Activated gamma-delta T cell treated with Interleukin-2 at 50 U/mL for 16 hours (primary cell): Measurements from ENCODE around the gene FBXO10.
"Not testable (repeated sequence)": the region's sequence is repeated elsewhere in the genome, so short reads cannot be mapped to it uniquely, and the experiment has no call there.

ENCODE experiments used
- DNase-seq: peaks from one replicate; pipeline ENCODE4 v3.0.0-alpha.2; 2020

FBXO10 gene

DNA sequence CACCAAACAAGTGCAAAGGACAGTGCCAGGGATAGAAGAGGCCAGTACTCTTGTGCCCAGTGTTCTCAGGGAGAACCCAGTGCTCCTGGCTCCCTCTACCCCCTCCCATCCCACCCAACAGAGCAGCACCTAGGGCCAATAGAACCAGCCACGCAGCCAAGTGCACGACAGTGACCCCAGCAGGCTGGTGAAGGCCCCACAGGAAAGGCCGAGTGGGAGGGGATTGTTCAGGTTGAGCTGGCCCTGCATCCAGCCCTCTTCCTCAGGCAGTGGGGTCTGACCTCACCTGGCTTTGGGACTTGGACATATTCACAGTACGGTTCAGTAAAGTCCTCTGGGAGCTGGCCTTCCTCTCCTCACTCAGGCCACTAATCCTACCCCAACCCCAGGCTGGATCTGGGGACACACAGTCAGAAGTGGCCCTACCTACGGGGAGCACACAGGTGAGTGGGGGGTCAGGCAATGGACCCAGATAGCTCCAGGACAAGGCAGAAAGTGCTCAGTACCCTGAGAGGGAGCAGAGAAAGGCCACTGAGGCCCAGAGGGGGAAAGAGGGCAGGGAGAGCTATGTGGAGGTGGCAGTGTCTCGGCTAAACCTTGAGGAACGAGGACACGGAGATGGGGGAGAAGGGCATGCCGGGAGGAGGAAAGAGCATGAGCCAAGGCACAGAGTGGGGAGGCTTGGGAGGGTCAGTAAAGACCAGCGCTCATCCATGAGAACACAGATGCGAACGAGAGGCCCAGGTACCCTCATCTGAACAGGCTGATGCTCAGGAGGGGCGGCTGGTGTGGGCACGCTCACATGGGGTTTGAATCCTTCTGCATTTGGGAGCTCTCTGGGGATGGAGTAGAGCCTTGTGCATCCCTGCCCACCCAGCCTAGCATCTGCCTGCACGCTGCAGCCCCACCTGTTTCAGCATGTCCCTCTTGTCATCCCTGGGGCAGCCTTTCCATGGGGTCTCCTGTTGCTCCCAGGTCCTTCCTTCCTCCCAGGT, 64.9 kb downstream of the FBXO10 start:
- DNase-seq = no peak

- not testable (repeated sequence) for DNase-seq
Observed at GRCh38 chr9:37510053-37510452, 66.1 kb downstream of the FBXO10 start.

DNA sequence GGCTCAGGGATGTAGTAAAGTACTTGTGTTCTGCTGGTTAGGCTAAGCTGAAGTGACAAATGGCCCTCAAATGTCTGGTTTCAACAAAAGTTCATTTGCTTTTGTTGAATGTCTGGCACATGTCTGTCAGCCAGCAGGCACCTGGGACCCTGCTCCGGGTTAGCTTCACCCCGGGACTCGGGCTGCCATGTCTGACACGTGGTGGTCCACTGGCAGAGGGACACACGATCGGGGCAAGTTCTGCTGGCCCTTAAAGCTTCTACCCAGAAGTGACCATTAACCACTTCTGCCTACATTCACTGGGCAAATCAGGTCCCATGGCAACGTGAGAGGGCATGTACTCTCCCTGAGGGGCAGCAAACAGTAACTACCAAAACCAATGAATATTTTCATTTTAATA, 66.6 kb downstream of the FBXO10 start:
- DNase-seq = no peak

DNA sequence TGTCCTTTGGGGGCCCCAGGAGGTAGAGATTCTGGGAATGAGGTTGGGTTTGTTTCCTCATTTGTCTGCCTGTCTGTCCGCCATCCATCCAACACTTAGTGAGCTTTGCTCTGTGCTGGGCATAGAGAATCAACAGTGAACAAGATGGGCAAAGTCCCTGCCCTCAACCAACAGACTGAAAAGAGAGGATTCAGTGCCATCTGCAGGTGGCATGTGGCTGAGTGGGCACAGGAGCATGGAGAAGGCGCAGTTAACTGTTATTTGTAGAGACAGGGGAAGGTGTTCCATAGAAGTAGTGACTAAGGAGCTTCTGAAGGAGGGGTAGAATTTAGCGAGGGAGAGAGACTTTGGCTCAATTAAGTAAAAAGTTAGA, 67.4 kb downstream of the FBXO10 start:
- no peak for DNase-seq

DNA sequence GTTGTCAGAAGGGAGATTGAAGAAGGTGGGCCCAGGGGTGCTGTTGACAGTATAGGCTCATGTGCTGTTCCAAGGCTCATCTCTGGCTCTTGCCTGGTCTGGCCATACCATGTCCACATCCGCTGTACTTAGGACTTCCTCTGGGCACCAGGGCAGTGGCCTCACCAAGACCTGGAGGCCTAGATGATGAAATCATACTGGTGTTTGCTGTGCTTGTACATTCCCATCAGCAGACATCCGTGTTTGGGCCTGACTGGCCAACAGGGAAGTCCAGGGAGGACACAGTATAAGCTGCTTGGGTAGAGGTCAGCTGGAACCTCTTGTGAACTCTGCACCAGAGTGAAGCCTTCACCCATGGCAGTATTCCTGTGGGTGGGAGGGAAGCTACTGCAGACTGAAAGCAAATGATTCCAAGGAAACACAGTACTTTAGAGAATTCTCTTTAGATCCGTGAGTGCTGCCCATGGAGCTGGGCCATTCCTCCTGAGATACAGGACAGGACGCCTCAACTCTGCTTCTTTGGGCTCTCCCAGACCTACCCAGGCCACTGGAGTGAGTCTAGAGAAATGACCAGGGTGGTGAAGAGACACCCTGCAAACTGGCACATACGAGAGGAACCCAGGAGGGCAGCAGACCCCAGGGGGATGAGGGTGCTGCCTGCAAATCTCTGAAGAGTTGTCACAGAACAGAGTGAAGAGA, 67.9 kb downstream of the FBXO10 start:
- no peak for DNase-seq

- DNase-seq = no peak
Observed at GRCh38 chr9:37507566-37508134, 68.5 kb downstream of the FBXO10 start.

- no peak for DNase-seq
Observed at GRCh38 chr9:37504605-37505004, 71.6 kb downstream of the FBXO10 start.

- peak; percentile 44 for DNase-seq
Observed at GRCh38 chr9:37503736-37504135, 72.4 kb downstream of the FBXO10 start.

DNA sequence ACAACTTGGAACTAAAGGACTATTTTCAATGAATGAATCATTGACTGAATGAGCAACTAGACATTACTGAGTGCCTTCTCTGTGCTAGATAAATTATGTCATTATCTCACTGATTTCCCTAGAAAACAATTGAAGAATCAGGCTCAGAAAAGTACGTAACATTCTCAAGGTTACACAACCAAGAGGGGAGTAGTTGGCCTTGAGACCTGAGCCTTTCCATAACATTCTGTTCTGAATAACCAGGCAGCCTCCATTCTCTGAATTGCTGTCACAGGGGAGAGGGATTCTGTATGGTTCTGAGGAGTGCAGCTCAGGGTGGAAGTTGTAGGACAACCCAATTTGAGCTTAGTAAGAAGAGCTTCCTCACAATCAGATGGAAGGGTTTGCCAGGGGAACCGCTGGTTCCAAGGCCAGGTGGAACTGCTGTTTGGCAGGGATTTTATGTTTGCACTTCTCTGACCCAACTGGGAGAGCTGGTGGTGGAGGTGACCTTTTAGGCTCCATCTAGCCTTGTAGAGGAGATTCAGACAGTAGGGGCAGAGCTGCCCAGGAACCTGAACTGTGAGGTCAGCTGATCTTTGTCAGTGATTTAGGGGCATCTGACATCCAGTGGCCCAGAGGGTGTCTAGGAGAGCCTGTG, 74.1 kb downstream of the FBXO10 start:
- no peak for DNase-seq

GRCh38 chr9:37499297-37499696, 76.9 kb downstream of the FBXO10 start:
- no peak for DNase-seq

- DNase-seq = no peak
Observed at GRCh38 chr9:37498457-37498856, 77.7 kb downstream of the FBXO10 start.

DNA sequence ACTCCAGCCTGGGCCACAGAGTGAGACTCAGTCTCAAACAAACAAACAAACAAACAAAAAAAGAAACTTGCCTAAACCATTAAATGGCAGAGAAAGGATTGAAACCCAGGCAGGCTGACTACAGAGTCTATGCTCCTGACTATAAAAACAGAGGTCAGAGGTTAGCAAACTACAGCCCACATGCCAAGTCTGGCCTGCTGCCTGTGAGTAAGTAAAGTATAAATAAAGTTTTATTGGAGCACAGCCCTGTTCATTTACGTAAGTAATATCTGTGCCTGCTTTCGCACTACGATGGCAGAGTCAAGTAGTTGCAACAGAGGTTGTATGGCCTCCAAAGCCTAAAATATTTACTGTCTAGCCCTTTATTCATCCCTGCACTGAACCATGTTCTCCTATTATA, 78.9 kb downstream of the FBXO10 start:
- no peak for DNase-seq

DNA sequence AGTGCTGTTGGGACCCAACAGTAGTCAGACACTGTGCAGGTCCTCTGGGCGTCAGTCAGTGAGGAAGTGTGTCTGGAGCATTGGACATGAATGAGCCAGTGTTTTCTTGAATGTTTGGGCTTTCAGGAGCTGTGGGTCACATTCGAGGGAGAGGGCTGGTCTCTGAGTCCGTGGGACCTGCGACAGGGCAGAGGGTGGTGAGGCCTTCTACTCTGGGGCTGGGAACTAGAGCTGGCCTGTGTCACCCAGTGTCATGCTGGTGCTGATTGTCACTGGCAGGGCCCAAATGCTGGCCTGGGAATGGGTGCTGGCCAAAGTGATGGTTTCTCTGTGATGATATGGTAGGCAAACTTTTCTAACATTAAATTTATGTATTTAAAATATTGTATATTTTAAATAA, 80.2 kb downstream of the FBXO10 start:
- no peak for DNase-seq

GRCh38 chr9:37495571-37495970, 80.6 kb downstream of the FBXO10 start:
- no peak for DNase-seq

DNA sequence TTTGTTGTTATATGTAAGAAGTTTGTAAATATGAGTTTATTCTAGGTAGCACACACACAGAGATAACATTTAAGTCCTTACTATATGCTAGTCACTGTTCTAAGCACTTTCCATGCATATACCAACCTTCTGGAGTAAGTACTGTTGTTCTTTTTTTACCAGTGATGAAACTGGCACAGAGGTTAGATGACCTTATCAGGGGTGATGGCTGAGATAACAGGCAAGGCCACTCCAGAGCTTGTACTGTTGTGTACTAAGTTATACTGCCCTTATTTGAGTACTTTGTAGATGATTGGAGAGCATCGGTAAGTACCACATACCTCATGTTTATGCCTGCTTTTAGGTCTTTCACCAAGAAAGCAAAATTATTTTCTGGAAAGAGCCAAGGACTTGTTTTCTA, 84.2 kb downstream of the FBXO10 start:
- no peak for DNase-seq

GRCh38 chr9:37486616-37487548, 89.3 kb downstream of the FBXO10 start:
- DNase-seq = no peak

DNA sequence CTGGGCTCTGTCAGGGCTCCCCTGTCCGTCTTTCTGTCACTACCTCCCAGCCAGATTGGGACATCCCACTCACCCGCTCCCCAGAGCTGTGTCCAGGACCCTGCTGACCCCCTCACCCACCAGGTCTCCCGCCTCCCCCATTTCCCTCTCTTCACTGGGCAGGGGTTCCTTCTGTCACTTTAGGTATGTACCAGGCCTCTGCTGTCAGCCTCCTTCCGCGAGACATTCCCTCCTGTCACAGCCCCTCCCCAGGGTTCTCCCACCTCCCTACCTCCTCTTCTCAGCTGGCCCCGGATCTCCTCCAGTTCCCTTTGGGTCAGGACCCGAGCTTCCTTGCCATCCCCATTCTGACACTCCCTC, 89.9 kb downstream of the FBXO10 start:
- no peak for DNase-seq

GRCh38 chr9:37485389-37486255, 90.6 kb downstream of the FBXO10 start, which contains the start of gene POLR1E:
TSS of gene POLR1E (plus strand) at chr9:37485948. CDS start at chr9:37486048, 100 bp downstream.
- peak; percentile 96 for DNase-seq

DNA sequence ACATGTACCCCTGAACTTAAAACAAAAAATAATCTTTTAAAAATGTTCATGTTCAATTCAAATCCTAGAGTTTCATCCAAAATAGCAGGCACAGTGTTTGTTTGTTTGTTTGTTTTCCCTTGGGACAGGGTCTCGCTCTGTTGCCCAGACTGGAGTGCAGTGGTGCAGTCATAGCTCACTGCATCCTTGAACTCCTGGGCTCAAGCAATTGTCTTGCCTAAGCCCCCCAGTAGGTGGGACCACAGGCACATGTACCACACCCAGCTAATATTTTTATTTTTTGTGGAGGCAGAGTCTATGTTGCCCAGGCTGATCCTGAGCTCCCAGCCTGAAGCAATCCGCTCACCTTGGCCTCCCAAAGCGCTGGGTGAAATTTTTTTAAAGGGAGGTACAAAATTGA, 95.4 kb downstream of the FBXO10 start:
- DNase-seq = no peak

GRCh38 chr9:37477987-37478619, 98.1 kb downstream of the FBXO10 start:
- not testable (repeated sequence) for DNase-seq

DNA sequence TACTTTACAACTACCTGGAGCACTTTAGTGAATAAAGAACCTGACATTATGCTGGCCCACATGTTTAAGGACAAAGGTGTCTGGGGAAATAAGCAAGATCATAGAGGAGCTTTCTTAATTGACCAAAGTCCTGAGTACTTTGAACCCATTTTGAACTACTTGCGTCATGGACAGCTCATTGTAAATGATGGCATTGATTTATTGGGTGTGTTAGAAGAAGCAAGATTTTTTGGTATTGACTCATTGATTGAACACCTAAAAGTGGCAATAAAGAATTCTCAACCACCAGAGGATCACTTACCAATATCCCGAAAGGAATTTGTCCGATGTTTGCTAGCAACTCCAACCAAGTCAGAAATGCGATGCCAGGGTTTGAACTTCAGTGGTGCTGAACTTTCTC, 98.7 kb downstream of the FBXO10 start:
- not testable (repeated sequence) for DNase-seq
